AG09319 (cell line): ENCODE results near the gene CPXM2.
A peak's percentile ranks its signal among the peaks of the same experiment; 100 is the strongest.

Experiments
- DNase-seq: peaks from one replicate; pipeline ENCODE4 v3.0.0-alpha.2; 2010; ENCODE audit warnings: low read depth; ENCODE audit errors: extremely low read depth
- CTCF ChIP-seq: IDR thresholded peaks from 2 replicates; pipeline ENCODE4 v1.5.1; 2011; ENCODE audit warnings: low read depth, mild to moderate bottlenecking, inconsistent platforms, low read length, moderate library complexity

CPXM2 gene

GRCh38 chr10:123837756-123838155, 53.9 kb downstream of the CPXM2 start:
- DNase-seq, result no peak
- TF ChIP-seq CTCF, result no peak

GRCh38 chr10:123836418-123837145, 55.0 kb downstream of the CPXM2 start:
- no peak for DNase-seq
- no peak for TF ChIP-seq CTCF

- no peak for TF ChIP-seq CTCF
Measured at GRCh38 chr10:123835575-123835974, 56.0 kb downstream of the CPXM2 start.

GRCh38 chr10:123833170-123833850, 58.3 kb downstream of the CPXM2 start:
- TF ChIP-seq CTCF, result no peak
- DNase-seq, result no peak

More at GRCh38 chr10:123835575-123835974, 56.0 kb downstream of the CPXM2 start:
- DNase-seq, result no peak

GRCh38 chr10:123831259-123831658, 60.3 kb downstream of the CPXM2 start:
- no peak for DNase-seq
- no peak for TF ChIP-seq CTCF

GRCh38 chr10:123821136-123821535, 70.5 kb downstream of the CPXM2 start:
- TF ChIP-seq CTCF, result no peak
- peak; percentile 63 for DNase-seq

GRCh38 chr10:123809632-123810031, 82.0 kb downstream of the CPXM2 start:
- no peak for TF ChIP-seq CTCF
- DNase-seq, result no peak
